Skeletal muscle tissue (tissue), 4 donors: Measurements from ENCODE around the gene TGFBR2. TPM values are rescaled to one million over a fixed set of nuclear protein-coding genes. Genes with fewer than 3 reads are reported as not detected.
A peak's percentile ranks its signal among the peaks of the same experiment; 100 is the strongest.

Experiments used
- H3K27ac ChIP-seq: one replicate; pipeline ENCODE4 v1.7.0; 2013; ENCODE audit warnings: mild to moderate bottlenecking, low read depth, low read length, inconsistent platforms
- H3K27me3 ChIP-seq, 3 donors: one replicate each; pipeline ENCODE4 v1.7.0; 2013; ENCODE audit warnings: low read length in 3 of 3; ENCODE audit not compliant: control insufficient read depth in 3 of 3, insufficient read depth in 3 of 3
- H3K36me3 ChIP-seq, 3 donors: one replicate each; pipeline ENCODE4 v1.7.0; 2013; ENCODE audit warnings: low read length in 3 of 3; ENCODE audit not compliant: control insufficient read depth in 3 of 3, insufficient read depth in 3 of 3
- H3K4me1 ChIP-seq, 3 donors: one replicate each; pipeline ENCODE4 v1.7.0; 2013; ENCODE audit warnings: low read length in 3 of 3, mild to moderate bottlenecking in 3 of 3; ENCODE audit not compliant: control insufficient read depth in 3 of 3, insufficient read depth in 3 of 3
- H3K4me3 ChIP-seq, 3 donors: one replicate each; pipeline ENCODE4 v1.7.0; 2013; ENCODE audit warnings: low read length in 3 of 3
- H3K9ac ChIP-seq, 3 donors: one replicate each; pipeline ENCODE4 v1.7.0; 2013; ENCODE audit warnings: low read length in 3 of 3, mild to moderate bottlenecking in 3 of 3, moderate library complexity in 2 of 3, low read depth in 1 of 3
- H3K9me3 ChIP-seq, 3 donors: one replicate each; pipeline ENCODE4 v1.7.0; 2013; ENCODE audit warnings: low read length in 3 of 3; ENCODE audit not compliant: control insufficient read depth in 3 of 3
- total RNA-seq: library from RNA; depleted of rRNA; stranded (reverse); fragments of >200 nt; gene quantifications from one replicate; pipeline ENCODE4 v1.2.3, GENCODE V29; 2014
- donor health status: Osteomylitis.

TGFBR2 gene
- total RNA-seq, 1 donor from 2014 or later, result 44.9 TPM

- Histone ChIP-seq H3K9ac (no peak overlapping the region), H3K27me3 (no peaks in the 10 kb centered on the region), H3K9me3 (no peaks in the 10 kb centered on the region)
Observed at GRCh38 chr3:30733209-30733608, 126.8 kb downstream of the TGFBR2 start.

DNA sequence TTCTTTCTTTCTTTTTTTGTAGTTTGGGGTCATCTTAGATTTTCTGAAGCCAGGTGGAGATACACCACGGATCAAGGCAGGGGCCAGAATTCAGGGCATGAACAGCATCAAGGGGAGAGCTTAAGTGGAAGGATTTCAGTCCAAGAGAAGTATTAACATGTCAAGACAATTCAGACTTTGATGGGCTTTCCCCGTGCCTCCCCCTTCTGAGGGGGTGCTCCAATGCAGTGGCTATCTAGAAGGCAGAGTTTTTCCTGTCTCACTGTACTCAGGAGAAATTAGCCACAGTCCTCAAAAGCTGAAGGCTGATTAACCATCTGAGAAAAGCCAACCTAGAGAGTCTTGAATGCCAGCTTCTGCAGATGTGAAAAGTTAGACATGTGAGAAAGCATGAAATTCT lies 127.3 kb downstream of the TGFBR2 start:
- H3K9ac ChIP-seq, result no peak overlapping the region
- no peaks in the 10 kb centered on the region for H3K9me3 ChIP-seq
- no peaks in the 10 kb centered on the region for H3K27me3 ChIP-seq
- H3K4me1 ChIP-seq, result peaks cover 8 to 33% (median 21%) of the 10 kb centered on the region in 3 donors
- no peak overlapping the region for H3K4me3 ChIP-seq
- no peaks in the 10 kb centered on the region for H3K36me3 ChIP-seq
- no peak overlapping the region for H3K27ac ChIP-seq

More at GRCh38 chr3:30733209-30733608, 126.8 kb downstream of the TGFBR2 start:
- H3K36me3 ChIP-seq, result no peaks in the 10 kb centered on the region
- no peak overlapping the region for H3K4me3 ChIP-seq
- no peak overlapping the region for H3K27ac ChIP-seq
- peaks cover 8 to 29% (median 21%) of the 10 kb centered on the region in 3 donors for H3K4me1 ChIP-seq

GRCh38 chr3:30737743-30738499 lies 131.5 kb downstream of the TGFBR2 start:
- Histone ChIP-seq H3K4me3 (no peak overlapping the region), H3K4me1 (peaks cover 6 to 29% (median 12%) of the 10 kb centered on the region in 3 donors), H3K27ac (peak overlapping the region; percentile 34), H3K9ac (no peak overlapping the region), H3K9me3 (no peaks in the 10 kb centered on the region), H3K27me3 (no peaks in the 10 kb centered on the region), H3K36me3 (no peaks in the 10 kb centered on the region)

- Histone ChIP-seq H3K36me3 (no peaks in the 10 kb centered on the region), H3K9ac (no peak overlapping the region), H3K9me3 (no peaks in the 10 kb centered on the region), H3K27me3 (no peaks in the 10 kb centered on the region), H3K27ac (peak overlapping the region; percentile 34), H3K4me1 (peaks cover 6 to 35% (median 12%) of the 10 kb centered on the region in 3 donors), H3K4me3 (no peak overlapping the region)
Observed at GRCh38 chr3:30738605-30739004, 132.2 kb downstream of the TGFBR2 start.

DNA sequence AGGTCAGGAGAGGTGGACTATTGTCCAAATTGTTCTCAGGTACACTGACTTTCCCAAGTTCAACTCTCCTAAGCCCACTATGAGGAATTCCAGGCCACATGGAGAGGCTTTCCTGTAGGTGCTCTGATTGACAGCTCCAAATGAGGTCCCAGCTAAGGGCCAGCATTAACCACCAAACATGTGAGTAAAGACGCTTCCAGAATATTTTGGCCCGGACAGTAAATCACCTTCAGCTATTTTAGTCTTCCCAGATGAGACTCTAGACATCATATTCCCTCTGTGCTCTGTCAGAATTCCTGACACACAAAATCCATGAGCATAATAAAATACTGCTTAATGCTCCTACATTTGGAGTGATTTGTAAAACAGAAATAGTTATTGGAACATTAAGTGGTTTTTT lies 135.5 kb downstream of the TGFBR2 start:
- H3K36me3 ChIP-seq, result no peaks in the 10 kb centered on the region
- H3K9me3 ChIP-seq, result no peaks in the 10 kb centered on the region
- H3K27ac ChIP-seq, result peak overlapping the region; percentile 26
- no peak overlapping the region for H3K9ac ChIP-seq
- no peak overlapping the region for H3K4me3 ChIP-seq
- no peaks in the 10 kb centered on the region for H3K27me3 ChIP-seq
- peaks cover 6 to 32% (median 8%) of the 10 kb centered on the region in 3 donors for H3K4me1 ChIP-seq

GRCh38 chr3:30742796-30743619 lies 136.6 kb downstream of the TGFBR2 start:
- Histone ChIP-seq H3K27ac (no peak overlapping the region), H3K9me3 (no peaks in the 10 kb centered on the region), H3K36me3 (no peaks in the 10 kb centered on the region), H3K4me3 (no peak overlapping the region), H3K4me1 (peaks cover 2 to 29% (median 5%) of the 10 kb centered on the region in 3 donors), H3K9ac (no peak overlapping the region), H3K27me3 (no peaks in the 10 kb centered on the region)
